Ovary (tissue), 3 donors: ENCODE results near the gene STX2.

Experiments used
- EP300 ChIP-seq: sonication (generic); formaldehyde crosslinking; IDR thresholded peaks from one replicate; pipeline ENCODE4 v1.6.1; 2017; ENCODE audit warnings: antibody characterized with exemption
- POLR2A ChIP-seq: fragments of 450-650 bp; IDR thresholded peaks from one replicate; pipeline ENCODE4 v1.6.1; 2017; ENCODE audit warnings: antibody characterized with exemption, mild to moderate bottlenecking, moderate library complexity
- TF ChIP-seq, protein P1 (sequence below), 3 donors: fragments of 450-650 bp in 2 of 3; fragments of 200-600 bp in 1 of 3; IDR thresholded peaks; one replicate each; pipeline versions ENCODE4 v1.5.1 to v1.8.0; 2016 to 2022; ENCODE audit warnings: antibody characterized with exemption in 3 of 3, mild to moderate bottlenecking in 1 of 3
- donor health status: DM: no; HTN: no; CAD: no.

DNA sequence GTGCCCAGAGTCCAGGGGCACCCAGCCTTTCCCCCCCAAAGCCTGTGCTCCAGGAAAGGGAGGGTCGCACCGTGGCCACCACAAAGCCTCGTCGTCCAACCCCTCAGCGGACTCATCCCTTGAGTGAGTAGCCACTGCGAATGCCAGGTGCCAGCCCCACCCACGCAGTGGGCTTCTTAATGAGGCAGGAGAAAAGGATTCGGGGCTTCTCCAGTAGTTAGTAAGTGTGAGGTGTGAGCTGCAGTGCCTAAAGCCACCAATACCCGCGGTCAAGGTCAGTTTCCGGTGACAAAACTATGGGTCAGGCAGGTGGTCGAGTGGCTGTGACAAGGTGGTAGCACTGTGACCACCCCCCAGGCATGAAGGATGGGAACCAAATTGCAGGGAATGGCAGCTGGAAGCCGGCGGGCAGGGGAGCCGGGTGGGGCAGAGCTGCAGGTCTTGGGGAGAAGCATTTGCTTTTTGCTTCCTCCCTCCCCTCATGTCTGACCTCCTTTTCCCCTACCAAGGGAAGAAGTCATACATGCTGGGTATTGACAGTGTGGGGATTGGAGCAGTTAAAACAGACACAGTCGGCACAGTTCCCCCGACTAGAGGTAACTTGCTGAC lies 40.8 kb upstream of the STX2 start:
- TF ChIP-seq POLR2A (no peak), EP300 (no peak)
- TF ChIP-seq, protein P1, sequence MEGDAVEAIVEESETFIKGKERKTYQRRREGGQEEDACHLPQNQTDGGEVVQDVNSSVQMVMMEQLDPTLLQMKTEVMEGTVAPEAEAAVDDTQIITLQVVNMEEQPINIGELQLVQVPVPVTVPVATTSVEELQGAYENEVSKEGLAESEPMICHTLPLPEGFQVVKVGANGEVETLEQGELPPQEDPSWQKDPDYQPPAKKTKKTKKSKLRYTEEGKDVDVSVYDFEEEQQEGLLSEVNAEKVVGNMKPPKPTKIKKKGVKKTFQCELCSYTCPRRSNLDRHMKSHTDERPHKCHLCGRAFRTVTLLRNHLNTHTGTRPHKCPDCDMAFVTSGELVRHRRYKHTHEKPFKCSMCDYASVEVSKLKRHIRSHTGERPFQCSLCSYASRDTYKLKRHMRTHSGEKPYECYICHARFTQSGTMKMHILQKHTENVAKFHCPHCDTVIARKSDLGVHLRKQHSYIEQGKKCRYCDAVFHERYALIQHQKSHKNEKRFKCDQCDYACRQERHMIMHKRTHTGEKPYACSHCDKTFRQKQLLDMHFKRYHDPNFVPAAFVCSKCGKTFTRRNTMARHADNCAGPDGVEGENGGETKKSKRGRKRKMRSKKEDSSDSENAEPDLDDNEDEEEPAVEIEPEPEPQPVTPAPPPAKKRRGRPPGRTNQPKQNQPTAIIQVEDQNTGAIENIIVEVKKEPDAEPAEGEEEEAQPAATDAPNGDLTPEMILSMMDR (IDR thresholded peaks at IDR 0.05) = no peak
